Heart right ventricle (tissue), 16 donors: ENCODE results near the gene HORMAD2. TPM values are rescaled to one million over a fixed set of nuclear protein-coding genes. Genes with fewer than 3 reads are reported as not detected.
A peak's percentile ranks its signal among the peaks of the same experiment; 100 is the strongest.

Source experiments
- ATAC-seq, 8 donors: fragments of 200-7000 bp; cut with Tn5 transposase; one replicate each; pipeline ENCODE4 v1.9.1; 2020; ENCODE audit warnings: mild to moderate bottlenecking in 8 of 8, moderate library complexity in 8 of 8, moderate number of reproducible peaks in 1 of 8
- DNase-seq, 2 donors: peaks; one replicate each; pipeline ENCODE4 v3.0.0-alpha.2; 2020
- H3K27ac ChIP-seq, 10 donors: fragments of 200-600 bp; sonication (generic) in 2 of 10; one replicate each; pipeline versions ENCODE4 v1.5.0 to v1.8.0; 2020 to 2022; ENCODE audit warnings: mild to moderate bottlenecking in 3 of 10
- H3K27me3 ChIP-seq, 7 donors: fragments of 200-600 bp; one replicate each; pipeline ENCODE4 v1.8.0; 2021 to 2022; ENCODE audit warnings: mild to moderate bottlenecking in 2 of 7
- H3K36me3 ChIP-seq, 9 donors: fragments of 200-600 bp; sonication (generic) in 1 of 9; one replicate each; pipeline versions ENCODE4 v1.5.0 to v1.8.0; 2020 to 2022; ENCODE audit warnings: mild to moderate bottlenecking in 2 of 9
- H3K4me1 ChIP-seq, 9 donors: fragments of 200-600 bp; sonication (generic) in 1 of 9; one replicate each; pipeline versions ENCODE4 v1.5.0 to v1.8.0; 2020 to 2022; ENCODE audit warnings: mild to moderate bottlenecking in 4 of 9
- H3K4me3 ChIP-seq, 10 donors: fragments of 200-600 bp; sonication (generic) in 2 of 10; one replicate each; pipeline versions ENCODE4 v1.5.0 to v1.8.0; 2020 to 2022; ENCODE audit warnings: mild to moderate bottlenecking in 7 of 10, moderate library complexity in 2 of 10
- H3K9me3 ChIP-seq, 11 donors: fragments of 200-600 bp in 10 of 11; sonication (generic) in 2 of 11; one replicate each; pipeline versions ENCODE4 v1.5.0 to v1.8.0; 2013 to 2022; ENCODE audit warnings: mild to moderate bottlenecking in 2 of 11, control low read depth in 1 of 11, moderate library complexity in 1 of 11
- WGBS, 2 donors: extraction: QIAGEN DNeasy Blood & Tissue Kit; methylation state at CpG; one replicate each; pipeline ENCODE4 v1.1.7; 2013; ENCODE audit warnings: inconsistent platforms in 1 of 2; 5-methylcytosine and 5-hydroxymethylcytosine counted together
- intact Hi-C, 10 donors: fragments of 100-400 bp; cut with DNase I; formaldehyde crosslinking; loops; one replicate each; pipeline versions ENCODE4 v1.11.1 to v1.14.2; 2022
- polyA plus RNA-seq, 2 donors: library from polyadenylated mRNA; stranded (reverse); fragments of 200-250 nt; gene quantifications; one replicate each; pipeline ENCODE4 v1.2.3, GENCODE V29; 2013
- total RNA-seq, 10 donors: library from RNA; stranded (reverse); fragmentation: NEBNext Ultra II Directional in 3 of 10; extraction: Animal tissue kit (Norgen Biotek cat#: 25700) in 3 of 10; gene quantifications; one replicate each; pipeline versions ENCODE4 v1.2.1 to v1.2.4, GENCODE V29; 2021 to 2023
- TF ChIP-seq, protein P1 (sequence below), 9 donors: fragments of 200-600 bp; sonication (generic) in 2 of 9; IDR thresholded peaks; one replicate each; pipeline versions ENCODE4 v1.5.0 to v1.8.0; 2021 to 2022; ENCODE audit warnings: antibody characterized with exemption in 9 of 9, mild to moderate bottlenecking in 5 of 9, moderate library complexity in 1 of 9
- donor health status: Arrhythmogenic right ventricular cardiomyopathy.
- donor health status: ischemic (EF 13 %, LVEDD 7.1; RV severe dilation, severe dysfunction).
- donor health status: healthy with polysubstance abuse.
- donor health status: DM: no; HTN: yes; CAD: no.
- donor health status: DM: no; HTN: no; CAD: no.
- donor health status: ischemic (EF 25% LVEDD 6.9; RV normal size, moderate dysfunction).
- donor health status: ischemic (EF 25% LVEDD 5.7; RV mildly dilated, moderate dysfunction).
- donor health status: healthy.
- donor health status: DM: yes; HTN: yes; CAD: no.
- donor health status: Ischemic cardiomyopathy.
- donor health status: ischemic (EF 35%, LVEDD 5.7; RV mildly dilated, moderate dysfunction).
- donor health status: nonischemic (EF 11% LVEDD 7.7; RV severe dilation, severe dysfunction).
- donor health status: DM: yes; HTN: yes; CAD: no.
- donor health status: PGD.
- donor health status: ischemic (EF 29% LVEDD 5.4; RV normal size, mild dysfunction).
- donor health status: nonischemic (EF 23%, LVEDD 6.1; RV moderate dilation, normal function).

The HORMAD2 gene
- total and polyA plus RNA-seq, 12 donors, result not detected

DNA sequence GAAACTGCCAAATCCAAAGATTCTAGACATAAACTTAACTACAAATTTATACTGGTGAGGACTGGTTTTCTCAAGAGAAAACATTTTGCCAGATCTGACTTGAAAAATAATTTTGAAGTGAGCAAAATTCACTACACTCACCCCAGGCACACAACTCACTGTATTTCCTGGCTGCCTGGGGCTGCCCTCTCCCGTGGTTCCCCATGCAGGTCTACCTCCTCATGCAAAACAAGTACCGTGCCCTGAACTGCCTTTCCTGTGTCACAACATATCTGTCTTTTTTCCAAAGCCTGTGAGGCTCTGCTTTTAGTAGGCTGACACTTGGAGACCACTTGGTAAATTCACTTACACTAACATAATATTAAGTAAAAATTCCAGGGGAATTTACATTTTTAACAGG is 89.9 kb downstream of the HORMAD2 start:
- H3K36me3 ChIP-seq, result no peaks in the 10 kb centered on the region
- H3K27ac ChIP-seq, result no peak overlapping the region
- no peak for DNase-seq
- no peak overlapping the region for H3K4me3 ChIP-seq
- H3K27me3 ChIP-seq, result peaks cover 0 to 83% (median 42%) of the 10 kb centered on the region in 7 donors
- intact Hi-C loops, result no loop called here
- 38 to 50% methylated on average over 2 of the region's 2 CpGs for WGBS, 2 donors
- TF ChIP-seq, protein P1, sequence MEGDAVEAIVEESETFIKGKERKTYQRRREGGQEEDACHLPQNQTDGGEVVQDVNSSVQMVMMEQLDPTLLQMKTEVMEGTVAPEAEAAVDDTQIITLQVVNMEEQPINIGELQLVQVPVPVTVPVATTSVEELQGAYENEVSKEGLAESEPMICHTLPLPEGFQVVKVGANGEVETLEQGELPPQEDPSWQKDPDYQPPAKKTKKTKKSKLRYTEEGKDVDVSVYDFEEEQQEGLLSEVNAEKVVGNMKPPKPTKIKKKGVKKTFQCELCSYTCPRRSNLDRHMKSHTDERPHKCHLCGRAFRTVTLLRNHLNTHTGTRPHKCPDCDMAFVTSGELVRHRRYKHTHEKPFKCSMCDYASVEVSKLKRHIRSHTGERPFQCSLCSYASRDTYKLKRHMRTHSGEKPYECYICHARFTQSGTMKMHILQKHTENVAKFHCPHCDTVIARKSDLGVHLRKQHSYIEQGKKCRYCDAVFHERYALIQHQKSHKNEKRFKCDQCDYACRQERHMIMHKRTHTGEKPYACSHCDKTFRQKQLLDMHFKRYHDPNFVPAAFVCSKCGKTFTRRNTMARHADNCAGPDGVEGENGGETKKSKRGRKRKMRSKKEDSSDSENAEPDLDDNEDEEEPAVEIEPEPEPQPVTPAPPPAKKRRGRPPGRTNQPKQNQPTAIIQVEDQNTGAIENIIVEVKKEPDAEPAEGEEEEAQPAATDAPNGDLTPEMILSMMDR (IDR thresholded peaks at IDR 0.05), result no peak
- H3K9me3 ChIP-seq, result no peaks in the 10 kb centered on the region
- no peaks in the 10 kb centered on the region for H3K4me1 ChIP-seq
- ATAC-seq, result no peak

DNA sequence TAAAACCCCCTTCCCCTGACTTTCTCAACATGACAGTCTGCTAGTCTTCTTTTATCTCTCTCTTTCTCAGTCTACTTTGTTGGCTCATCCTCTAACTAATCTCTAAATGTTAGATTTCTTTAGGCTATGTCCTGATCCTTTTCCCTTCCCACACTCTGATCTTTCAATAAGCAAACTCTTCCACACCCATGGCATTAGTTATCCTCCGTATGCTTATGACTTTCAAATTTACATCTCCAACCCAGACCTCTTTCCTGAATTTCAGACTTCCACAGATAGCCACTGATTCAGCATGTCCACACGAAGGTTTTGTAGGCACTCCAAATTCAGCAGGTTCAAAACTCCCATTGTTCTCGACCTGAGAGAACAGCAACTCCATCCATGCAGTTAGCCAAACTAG is 90.7 kb downstream of the HORMAD2 start:
- TF ChIP-seq, protein P1 (IDR thresholded peaks at IDR 0.05), result no peak
- H3K9me3 ChIP-seq, result no peaks in the 10 kb centered on the region
- no peak for ATAC-seq
- H3K4me1 ChIP-seq, result peaks cover 0 to 7% (median 0%) of the 10 kb centered on the region in 9 donors
- DNase-seq, result no peak
- intact Hi-C loops, result no loop called here
- no peak overlapping the region for H3K27ac ChIP-seq
- H3K36me3 ChIP-seq, result no peaks in the 10 kb centered on the region
- 74 to 75% methylated on average over 3 of the region's 3 CpGs for WGBS, 2 donors
- H3K4me3 ChIP-seq, result no peak overlapping the region
- H3K27me3 ChIP-seq, result peaks cover 0 to 75% (median 40%) of the 10 kb centered on the region in 7 donors

DNA sequence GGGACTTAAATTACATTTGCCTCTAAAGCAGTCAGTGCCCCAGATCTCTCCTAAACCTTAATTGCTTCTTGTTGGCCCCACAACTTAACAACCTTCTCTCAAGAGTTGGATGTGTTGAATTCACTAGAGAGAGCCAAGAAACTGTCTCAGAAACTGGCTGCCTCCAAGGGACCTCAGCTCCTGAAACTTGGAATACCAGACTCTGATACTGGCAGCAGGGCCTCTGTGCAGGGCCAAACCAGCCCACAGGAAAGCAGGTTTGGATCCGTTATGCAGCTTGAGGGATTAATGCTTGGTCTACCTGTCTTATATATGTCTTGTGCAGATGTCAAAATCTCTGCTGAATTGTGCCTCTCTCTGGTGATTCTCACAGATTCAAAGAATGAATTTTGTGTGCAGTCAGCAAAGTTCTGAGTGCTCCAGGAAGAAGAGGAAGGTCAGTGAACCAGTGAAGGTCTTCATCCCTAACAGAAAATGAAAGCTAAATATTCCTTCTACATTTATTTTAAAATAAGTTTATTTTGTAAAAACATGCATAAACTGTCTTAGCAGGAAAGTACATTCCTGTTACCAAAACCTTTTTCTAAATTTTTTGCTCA is 95.5 kb downstream of the HORMAD2 start:
- WGBS, 2 donors, result 56 to 79% methylated on average over 1 of the region's 1 CpG
- ATAC-seq (no peak), DNase-seq (no peak)
- TF ChIP-seq, protein P1 (IDR thresholded peaks at IDR 0.05), result no peak
- intact Hi-C loops, result no loop called here
- H3K27ac ChIP-seq, result peak overlapping the region in 1 of 10 donors; percentile 34
- no peaks in the 10 kb centered on the region for H3K36me3 ChIP-seq
- H3K4me3 ChIP-seq, result no peak overlapping the region
- H3K4me1 ChIP-seq, result peaks cover 0 to 9% (median 0%) of the 10 kb centered on the region in 9 donors
- H3K27me3 ChIP-seq, result peaks cover 0 to 43% (median 25%) of the 10 kb centered on the region in 7 donors
- no peaks in the 10 kb centered on the region for H3K9me3 ChIP-seq

DNA sequence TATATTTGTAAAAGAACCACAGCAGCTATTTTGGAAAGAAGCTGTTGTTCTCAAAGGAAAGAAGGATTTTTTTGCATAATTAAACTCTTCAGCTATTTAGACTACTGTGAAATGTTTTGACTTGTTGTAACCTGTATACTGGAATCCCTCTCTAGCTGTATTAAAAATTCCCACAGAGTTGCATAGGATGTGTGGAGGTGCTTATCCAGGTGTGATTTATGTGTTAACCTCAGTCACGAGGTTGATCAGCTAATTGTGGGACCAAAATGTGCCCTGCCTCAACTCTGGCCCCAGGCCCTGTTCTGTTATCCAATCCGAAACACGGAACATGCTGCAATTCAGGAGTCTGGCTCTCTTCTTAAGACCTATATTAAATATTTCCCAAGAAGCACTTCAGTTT is 96.2 kb downstream of the HORMAD2 start:
- Histone ChIP-seq H3K9me3 (no peaks in the 10 kb centered on the region), H3K4me3 (no peak overlapping the region), H3K4me1 (peaks cover 0 to 9% (median 0%) of the 10 kb centered on the region in 9 donors), H3K27ac (no peak overlapping the region), H3K36me3 (no peaks in the 10 kb centered on the region), H3K27me3 (peaks cover 0 to 42% (median 25%) of the 10 kb centered on the region in 7 donors)
- ATAC-seq (no peak), DNase-seq (no peak)
- TF ChIP-seq, protein P1 (IDR thresholded peaks at IDR 0.05), result no peak
- WGBS, 2 donors, result 90 to 93% methylated on average over 3 of the region's 3 CpGs
- intact Hi-C loops, result no loop called here
